HK-2 (cell line): ENCODE data around the gene APOH.
"Not testable (repeated sequence)": the region's sequence is repeated elsewhere in the genome, so short reads cannot be mapped to it uniquely, and the experiment has no call there.

Experiments used
- DNase-seq: peaks from one replicate; pipeline ENCODE4 v3.0.0-alpha.2; 2018; ENCODE audit not compliant: unreplicated experiment

The APOH gene, protein sequence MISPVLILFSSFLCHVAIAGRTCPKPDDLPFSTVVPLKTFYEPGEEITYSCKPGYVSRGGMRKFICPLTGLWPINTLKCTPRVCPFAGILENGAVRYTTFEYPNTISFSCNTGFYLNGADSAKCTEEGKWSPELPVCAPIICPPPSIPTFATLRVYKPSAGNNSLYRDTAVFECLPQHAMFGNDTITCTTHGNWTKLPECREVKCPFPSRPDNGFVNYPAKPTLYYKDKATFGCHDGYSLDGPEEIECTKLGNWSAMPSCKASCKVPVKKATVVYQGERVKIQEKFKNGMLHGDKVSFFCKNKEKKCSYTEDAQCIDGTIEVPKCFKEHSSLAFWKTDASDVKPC

DNA sequence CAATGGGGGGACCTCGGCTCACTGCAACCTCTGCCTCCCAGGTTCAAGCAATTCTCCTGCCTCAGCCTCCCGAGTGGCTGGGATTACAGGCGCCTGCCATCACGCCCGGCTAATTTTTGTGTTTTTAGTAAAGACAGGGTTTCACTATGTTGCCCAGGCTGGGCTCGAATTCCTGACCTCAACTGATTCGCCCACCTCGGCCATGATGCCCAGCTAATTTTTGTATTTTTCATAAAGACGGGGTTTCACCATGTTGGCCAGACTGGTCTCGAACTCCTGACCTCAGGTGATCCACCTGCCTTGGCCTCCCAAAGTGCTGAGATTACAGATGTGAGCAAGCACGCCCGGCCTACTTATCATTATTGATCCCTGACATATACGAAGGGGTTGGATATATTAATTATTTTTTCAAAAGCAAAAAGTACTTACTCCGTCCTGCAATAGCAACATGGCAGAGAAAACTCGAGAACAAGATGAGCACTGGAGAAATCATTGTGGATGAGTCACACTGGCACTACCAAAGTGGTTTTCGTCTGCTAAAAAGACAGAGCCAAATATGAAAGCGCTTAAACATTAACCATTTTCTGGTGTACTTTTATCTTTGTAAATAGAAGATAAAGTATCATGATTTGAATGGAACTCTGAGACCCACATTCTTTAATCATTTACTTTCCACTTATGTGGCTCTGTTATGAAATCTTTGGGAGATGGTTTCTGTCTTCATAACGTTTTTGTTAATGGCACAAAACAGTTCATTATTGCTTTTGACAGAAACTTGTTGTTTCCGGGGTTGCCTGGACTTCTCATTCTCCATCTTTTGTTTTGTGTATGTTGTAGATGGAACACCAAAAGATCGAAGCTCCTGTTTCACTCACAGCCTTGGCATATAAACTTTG is at the start of gene APOH:
TSS of gene APOH (minus strand) at position 529 of the 896 bp plus-strand sequence. CDS start at position 493, 36 bp downstream.
- no peak for DNase-seq

DNA sequence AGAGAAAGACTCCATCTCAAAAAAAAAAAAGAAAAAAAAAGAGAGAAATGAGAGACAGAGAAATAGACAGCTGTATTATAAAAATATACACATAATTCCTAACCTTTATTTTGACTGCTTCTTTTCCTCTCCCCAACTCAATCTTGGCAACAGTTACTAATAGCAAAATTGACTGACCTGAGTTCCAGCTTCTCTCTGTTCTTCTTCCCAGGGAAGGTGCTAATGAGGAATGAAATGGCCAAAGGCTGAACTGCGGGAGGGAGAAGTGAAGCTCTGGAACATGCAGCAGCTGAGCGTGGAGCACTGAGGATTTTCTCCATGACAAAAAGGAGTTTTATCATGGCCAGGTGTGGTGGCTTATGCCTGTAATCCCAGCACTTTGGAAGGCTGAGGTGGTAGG is 48.0 kb upstream of the APOH start:
- DNase-seq, result no peak

DNA sequence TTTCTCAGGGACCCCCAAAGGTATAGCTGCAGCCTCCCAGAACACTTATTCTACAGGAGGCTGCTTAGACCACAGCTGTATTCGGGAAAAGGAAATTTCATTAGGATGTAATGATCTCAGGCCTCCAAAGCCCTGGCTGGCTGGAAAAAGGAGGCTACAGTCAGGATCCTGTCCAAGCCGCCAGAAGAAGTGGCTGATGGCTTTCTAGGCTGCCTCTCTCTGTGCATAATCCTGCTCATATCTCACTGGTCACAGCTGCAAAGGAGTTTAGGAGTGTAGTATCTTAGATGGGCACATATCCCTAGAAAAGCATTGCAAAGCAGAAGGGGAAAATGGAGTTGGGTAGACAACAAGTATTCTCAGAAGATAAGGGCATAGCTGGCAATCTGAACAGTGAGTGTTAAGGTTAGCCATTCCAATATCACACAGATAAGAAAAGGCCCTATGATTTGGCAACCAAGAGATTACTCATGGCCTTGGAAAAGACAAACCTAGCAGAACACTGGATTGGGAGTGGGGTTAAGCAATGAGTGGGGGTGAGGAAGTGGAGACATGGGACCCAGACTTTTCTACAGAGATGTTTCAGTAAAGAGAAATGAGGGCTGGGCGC is 47.2 kb upstream of the APOH start:
- no peak for DNase-seq

DNA sequence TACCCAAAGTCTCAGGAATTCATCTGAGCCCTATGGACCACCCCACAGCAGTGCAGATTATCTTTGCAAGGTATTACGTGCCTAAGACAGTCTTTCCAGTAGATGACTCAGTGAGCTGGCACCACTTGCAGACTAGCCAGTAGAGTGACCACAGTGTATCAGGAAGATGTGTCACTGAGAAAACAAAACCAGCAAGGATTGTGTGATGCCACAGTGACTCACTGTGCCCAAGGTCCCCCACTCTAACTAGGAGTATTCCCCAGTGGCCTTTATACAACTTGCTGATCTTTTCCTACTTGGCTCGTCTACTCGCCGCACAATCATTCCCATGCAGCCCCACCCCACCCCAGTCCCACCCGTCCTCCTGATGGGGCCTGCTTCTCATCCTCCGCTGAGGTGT is 46.4 kb upstream of the APOH start:
- peak; percentile 82 for DNase-seq

DNA sequence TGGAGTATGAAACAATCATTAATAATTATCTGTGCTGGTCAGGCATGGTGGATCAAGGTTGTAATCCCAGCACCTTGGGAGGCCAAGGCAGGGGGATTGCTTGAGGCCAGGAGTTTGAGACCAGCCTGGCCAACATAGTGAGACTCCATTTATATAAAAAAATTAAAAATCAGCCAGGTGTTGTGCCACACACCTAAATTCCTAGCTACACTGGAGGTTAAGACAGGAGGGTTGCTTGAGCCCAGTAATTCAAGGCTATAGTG is 44.3 kb upstream of the APOH start:
- DNase-seq, result no peak

DNA sequence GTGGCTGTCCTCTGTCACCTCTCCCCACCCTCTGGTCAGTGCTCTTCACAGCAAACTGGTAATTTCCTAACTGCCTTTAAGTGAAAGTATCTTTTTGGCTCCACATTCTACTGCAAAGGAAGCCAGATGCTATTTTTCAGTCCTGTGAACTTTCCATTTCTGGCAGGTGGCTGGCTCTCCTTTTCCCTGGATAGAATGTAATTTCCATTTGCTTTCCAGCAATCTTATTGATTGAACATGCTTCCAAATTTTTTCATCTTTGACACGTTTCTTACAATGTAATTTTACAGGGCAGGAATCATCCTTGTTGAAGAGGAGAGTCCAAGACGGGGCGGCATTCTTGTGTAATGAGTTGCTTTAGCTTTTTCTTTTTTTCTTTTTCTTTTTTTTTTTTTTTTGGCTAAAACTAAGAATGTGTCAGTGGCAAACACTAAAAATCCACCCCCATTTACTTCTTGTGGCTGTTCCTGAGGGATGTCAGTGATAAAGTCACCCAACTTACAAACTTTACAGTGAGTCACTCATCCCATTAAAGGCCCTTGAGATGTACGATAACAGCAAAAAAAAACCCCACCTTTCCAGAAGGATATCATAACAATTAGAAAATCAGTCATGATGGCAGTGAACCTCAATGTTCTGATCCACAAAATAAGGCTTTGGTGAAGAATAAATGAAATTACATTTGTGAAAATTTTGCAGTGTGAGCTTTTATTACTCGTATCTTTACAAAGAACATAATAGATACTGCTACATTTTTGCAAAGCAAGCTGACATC is 43.8 kb upstream of the APOH start:
- DNase-seq, result peak; percentile 39

DNA sequence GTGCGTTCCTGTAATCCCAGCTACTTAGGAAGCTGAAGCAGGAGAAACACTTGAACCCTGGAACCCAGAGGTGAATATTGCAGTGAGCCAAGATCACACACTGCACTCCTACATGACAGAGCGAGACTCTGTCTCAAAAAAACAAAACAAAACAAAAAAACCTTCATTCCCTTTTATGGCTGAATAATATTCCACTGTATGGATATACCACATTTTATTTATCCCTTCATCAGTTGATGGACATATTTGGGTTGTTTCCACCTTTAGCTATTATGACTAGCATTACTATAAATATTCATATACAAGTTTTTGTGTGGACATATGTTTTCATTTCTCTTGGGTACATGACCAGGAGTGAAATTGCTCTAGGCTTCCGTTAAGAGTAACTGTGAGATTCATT is 42.3 kb upstream of the APOH start:
- DNase-seq, result no peak

DNA sequence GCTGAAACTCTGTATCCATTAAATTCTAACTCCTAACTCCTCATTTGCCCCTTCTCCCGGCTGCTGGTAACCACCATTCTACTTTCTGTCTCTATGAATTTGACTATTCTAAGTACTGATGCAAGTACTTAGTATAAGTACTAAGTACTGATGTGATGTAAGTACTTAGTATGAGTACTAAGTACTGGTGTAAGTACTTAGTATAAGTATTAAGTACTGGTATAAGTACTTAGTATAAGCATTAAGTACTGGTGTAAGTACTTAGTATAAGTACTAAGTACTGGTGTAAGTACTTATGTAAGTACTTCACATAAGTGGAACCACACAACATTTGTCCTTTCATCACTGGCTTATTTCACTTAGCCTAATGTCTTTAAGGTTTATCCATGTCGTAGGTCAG is 40.9 kb upstream of the APOH start:
- no peak for DNase-seq

DNA sequence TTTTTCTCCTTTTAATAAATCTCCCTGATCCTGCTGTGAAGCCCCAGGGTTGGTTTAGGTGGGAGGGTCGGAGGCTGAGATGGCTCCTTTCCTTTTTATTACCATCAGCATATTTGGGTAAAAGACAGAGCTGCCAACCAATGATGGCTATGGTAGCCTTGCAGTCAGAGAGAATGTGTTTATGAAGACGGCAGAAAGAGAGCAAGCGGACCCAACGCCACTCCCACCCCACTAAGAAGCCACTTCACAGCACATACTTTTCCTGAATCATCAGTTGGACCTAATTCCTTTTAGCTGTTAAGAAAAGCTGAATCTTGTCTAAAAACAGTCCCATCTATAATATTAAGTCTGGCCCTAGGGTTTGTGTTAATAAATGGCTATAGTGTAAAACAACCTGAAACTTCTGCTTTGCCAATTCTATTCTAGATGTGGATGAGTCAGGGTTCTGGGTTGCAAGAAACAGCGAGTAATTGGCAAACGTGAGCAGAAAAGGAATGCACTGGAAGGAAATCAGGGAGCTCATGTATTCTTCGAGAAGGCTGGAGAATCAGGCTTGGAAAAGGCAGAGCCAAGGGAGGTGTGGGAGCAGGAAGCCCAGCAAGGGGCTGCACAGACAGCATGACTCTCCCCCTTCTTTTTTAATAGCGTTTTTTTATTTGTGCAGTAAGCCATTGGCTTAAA is 39.2 kb upstream of the APOH start:
- no peak for DNase-seq

DNA sequence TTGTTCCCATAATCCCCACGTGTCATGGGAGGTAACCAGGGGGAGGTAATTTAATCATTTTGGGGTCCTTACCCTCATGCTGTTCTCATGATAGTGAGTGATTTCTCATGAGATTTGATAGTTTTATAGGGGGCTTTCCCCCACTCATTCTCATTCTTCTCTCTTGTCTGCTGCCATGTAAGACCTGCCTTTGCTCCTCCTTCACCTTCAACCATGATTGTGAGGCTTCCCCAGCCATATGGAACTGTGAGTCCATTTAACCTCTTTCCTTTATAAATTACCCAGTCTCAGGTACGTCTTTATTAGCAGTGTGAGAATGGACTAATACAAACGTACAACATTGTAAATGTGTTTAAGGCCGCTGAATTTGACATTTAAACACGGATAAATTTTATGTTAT is 35.5 kb upstream of the APOH start:
- no peak for DNase-seq

DNA sequence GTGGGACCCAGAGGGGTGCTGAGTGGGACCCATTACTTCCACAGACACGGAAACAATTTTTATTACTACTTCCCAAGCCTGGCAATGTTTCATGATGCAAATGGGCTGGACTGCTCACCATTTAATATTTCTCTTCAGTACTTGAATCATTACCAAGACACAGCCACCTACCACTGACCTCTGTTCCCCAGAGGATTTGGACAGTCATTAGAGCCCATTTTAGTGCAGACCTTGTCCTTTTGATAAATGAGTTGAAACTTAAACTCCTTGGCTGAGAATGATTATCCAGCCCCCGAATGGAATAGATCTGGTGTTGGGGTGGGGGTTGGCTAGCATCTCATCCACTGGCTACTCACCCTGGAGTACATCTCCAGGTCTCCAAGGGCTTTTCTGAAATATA is 33.6 kb upstream of the APOH start:
- no peak for DNase-seq

DNA sequence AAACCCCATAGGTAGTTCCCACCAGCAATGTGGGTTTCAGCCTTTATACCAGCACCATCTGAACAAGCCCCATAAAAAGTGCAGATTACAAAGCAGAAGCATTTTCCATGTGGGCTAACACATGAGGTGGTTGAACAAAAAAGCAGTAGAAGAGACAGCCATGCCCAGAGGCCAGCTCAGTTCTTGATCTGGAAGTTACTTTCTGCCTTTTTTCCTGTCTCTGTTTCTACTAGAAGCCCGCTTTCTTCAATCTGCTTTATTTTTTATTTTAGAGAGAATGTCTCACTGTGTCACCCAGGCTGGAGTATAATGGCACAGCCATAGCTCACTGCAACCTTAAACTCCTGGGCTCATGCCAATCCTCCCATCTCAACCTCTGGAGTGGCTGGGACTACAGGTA is 31.5 kb upstream of the APOH start:
- no peak for DNase-seq

DNA sequence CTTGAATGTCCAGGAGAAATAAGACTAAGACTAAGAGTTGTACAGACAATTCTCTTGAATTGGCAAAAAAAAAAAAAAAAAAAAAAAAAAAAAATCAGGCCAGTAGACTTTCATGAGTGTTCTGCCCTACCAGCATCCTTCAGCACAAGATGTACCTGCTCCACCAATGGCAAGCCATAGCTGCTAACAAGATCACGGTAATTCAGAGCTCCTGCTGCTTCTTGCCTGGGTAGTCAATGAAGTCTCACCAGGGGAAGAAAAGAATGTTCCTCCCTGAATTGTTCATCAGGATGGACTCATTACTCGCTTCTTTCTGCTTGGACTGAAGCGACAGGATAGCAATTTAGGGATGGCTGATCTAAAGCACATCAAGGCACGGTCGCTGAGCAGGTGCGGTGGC is 31.1 kb upstream of the APOH start:
- DNase-seq, result no peak

DNA sequence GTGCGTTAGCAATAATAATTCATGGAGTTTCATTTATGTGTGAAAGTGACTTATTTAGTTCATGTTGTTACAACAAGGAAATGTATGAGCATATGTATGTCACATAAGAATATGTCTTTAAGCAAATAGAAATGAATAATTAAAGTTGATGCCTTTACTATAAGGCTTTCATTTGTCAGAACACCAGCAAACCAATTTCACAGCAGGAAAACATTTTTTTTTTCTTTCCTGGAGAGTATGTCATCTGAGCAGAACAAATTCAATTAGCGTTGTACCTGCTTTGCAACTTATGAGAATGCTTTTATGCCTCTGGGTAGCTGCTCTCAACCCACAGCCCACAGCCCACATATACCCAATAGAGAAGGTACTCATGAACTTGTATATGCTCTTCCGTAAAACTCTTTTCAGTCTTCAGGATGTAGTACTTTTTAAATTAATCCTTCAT is 26.3 kb upstream of the APOH start:
- no peak for DNase-seq

DNA sequence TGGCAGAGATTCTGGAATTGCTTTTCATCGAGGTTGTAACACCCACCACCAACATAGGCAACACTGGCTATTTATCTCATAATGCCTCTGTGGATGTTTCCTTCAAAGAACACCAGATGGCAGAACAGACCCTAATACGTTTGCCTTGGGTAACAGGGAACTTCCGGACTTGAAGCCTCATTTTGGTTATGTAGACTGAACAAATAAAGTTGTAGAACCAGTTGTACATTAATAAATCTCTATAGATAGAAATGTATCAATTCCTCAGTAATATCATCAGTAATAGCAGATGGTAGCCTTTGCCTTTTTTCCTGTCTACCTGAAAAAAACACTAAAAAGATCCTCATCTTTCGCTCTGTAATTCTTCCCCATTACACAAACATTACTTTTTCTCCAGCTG is 25.9 kb upstream of the APOH start:
- DNase-seq, result no peak

DNA sequence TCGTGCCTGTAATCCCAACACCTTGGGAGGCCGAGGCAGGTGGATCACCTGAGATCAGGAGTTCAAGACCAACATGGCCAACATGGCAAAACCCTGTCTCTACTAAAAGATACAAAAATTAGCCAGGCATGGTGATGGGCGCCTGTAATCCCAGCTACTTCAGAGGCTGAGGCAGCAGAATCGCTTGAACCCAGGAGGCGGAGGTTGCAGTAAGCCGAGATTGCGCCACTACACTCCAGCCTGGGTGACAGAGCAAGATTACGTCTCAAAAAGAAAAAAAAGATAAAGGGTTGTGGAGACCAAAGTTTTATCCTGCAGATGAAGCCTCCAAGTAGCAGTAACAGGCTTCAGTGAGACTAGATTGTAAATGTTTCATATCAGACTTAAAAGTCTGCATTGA is 24.2 kb upstream of the APOH start:
- DNase-seq, result not testable (repeated sequence)

DNA sequence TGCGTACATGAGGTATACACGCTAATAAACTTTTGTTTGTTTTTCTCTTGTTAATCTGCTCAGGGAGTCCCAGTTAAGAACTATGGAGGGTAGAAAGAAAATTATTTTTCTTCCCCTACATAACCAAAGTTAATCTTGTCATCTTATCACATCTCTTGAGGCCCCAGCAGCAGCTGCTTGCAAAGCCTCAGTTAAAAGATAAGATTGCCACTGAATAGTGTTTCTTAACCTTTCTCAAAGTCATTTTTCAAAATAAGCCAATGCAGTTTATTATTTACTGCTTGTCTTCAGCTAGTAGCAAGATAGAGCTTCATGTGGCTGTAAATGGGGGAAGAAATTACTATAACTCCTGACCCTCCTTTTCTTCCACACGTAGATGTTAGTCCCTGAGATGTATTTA is 21.5 kb upstream of the APOH start:
- DNase-seq, result no peak

DNA sequence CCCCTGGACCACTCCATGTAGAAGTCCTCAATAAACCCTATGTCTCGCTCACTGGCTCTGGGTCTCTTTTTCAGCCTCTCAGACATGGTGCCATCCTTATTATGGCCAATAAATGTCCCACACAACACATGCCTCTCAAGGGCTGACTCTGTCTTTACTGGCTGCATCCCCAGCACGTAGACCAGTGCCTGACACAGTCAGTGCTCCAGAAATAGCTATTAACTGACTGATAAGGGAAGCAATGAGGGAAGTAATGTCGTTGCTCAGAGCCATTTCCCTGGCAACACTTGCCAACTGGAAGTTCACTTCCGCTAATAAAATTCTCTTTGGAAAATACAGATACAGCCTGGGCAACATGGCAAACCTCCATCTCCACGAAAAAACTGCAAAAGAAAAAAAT is 19.1 kb upstream of the APOH start:
- no peak for DNase-seq

DNA sequence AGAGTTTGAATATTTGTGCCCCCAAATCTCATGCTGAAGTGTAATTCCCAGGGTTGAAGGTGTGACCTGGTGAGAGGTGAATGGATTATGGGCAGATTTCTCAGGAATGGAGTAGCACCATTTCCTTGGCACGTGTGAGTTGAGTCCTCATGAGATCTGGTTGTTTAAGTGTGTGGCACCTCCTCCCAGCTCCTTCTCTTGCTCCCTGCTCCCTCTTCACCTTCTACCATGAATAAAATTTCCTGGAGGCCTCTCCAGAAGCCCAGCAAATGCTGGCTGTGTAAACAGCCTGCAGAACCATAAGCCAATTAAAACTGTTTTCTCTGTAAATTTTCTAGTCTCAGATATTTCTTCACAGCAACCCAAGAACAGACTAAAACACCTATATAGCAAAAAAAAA is 12.6 kb upstream of the APOH start:
- DNase-seq, result no peak

DNA sequence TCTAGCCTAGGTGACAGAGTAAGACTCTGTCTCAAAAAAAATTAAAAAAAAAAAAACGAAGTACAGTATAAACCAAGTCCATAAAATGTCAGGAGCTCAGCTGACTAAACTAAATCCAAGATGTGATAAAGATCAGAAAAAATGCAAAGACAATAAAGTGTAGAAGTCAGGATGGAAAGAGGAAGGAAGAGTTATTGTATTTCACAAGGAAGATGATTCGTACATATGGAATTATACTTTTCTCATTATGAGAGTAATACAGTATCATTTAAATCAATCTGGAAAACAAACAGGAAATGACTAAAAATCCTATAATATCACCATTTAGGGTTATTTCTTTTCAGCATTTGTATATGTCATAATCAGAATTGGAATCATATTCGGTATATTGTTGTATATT is 11.4 kb upstream of the APOH start:
- no peak for DNase-seq

DNA sequence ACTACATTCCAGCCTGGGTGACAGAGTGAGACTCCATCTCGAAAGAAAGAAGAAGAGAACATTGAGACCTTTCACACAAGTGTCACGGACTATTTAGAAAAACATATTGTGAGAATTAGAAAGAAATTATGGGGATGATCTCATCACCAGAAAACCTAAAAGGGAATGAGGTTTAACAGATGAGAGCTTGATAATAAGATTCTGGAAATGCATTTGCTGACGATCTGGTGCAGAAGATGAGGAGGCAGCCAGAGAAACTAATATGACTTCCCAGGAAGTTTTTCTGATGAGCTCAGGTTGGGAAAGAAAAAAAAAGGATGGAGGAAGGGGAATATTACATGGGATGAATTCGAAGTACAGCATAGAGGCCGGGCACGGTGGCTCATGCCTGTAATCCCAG is 10.8 kb upstream of the APOH start:
- DNase-seq, result no peak
